Caco-2 (cell line): ENCODE results near the gene MSN. TPM values are rescaled to one million over a fixed set of nuclear protein-coding genes. Genes with fewer than 3 reads are reported as not detected.

ENCODE experiments used
- BruUV-seq: library from RNA; stranded (reverse); fragments of 400-500 nt; replicated peaks from 2 replicates; lab custom pipeline; 2021; lab: Mats Ljungman, UMichigan
- CTCF ChIA-PET: fragments of 300-600 bp; sonication (Branson Sonifier 250); formaldehyde crosslinking; loops from one replicate; lab custom pipeline; 2022; ENCODE audit warnings: antibody characterized with exemption; lab: Charles Lee
- POLR2A ChIA-PET: fragments of 300-600 bp; sonication (Branson Sonifier 250); formaldehyde crosslinking; loops from one replicate; lab custom pipeline; 2022; ENCODE audit warnings: antibody characterized with exemption; lab: Charles Lee
- DNase-seq, 2 experiments: peaks; one replicate each; pipeline versions ENCODE4 v3.0.0 to v3.0.0-alpha.2; 2020 to 2022
- H3K27me3 ChIP-seq: replicated peaks from 2 replicates; pipeline ENCODE4 v1.6.0; 2011; ENCODE audit warnings: low read length; ENCODE audit not compliant: control insufficient read depth, insufficient read depth
- H3K36me3 ChIP-seq: 2 replicates; pipeline ENCODE4 v1.5.1; 2011; ENCODE audit warnings: low read length; ENCODE audit not compliant: control insufficient read depth, insufficient read depth
- H3K4me1 ChIP-seq: fragments of 250-450 bp; sonication (Bioruptor Pico); 2 replicates; pipeline ENCODE4 v1.5.1; 2020; ENCODE audit warnings: mild to moderate bottlenecking
- H3K4me3 ChIP-seq: 2 replicates; pipeline ENCODE4 v1.5.1; 2011; ENCODE audit warnings: low read depth, mild to moderate bottlenecking, control low read depth, low read length
- H3K9me3 ChIP-seq: fragments of 250-450 bp; sonication (Bioruptor Pico); 2 replicates; pipeline ENCODE4 v1.5.1; 2020; ENCODE audit warnings: mild to moderate bottlenecking, moderate library complexity
- H3K27ac Mint-ChIP-seq: one replicate; pipeline ENCODE4 v1.8.0; 2022; ENCODE audit warnings: mixed read lengths; ENCODE audit not compliant: unreplicated experiment
- H3K27me3 Mint-ChIP-seq: one replicate; pipeline ENCODE4 v1.8.0; 2022; ENCODE audit warnings: mixed read lengths; ENCODE audit not compliant: insufficient read depth, unreplicated experiment
- H3K36me3 Mint-ChIP-seq: one replicate; pipeline ENCODE4 v1.8.0; 2022; ENCODE audit warnings: mild to moderate bottlenecking, mixed read lengths; ENCODE audit not compliant: insufficient read depth, unreplicated experiment
- H3K4me1 Mint-ChIP-seq: one replicate; pipeline ENCODE4 v1.8.0; 2022; ENCODE audit warnings: low read depth, mixed read lengths; ENCODE audit not compliant: unreplicated experiment
- H3K4me3 Mint-ChIP-seq: one replicate; pipeline ENCODE4 v1.8.0; 2022; ENCODE audit warnings: mild to moderate bottlenecking, moderate library complexity, mixed read lengths; ENCODE audit not compliant: unreplicated experiment
- H3K9me3 Mint-ChIP-seq: one replicate; pipeline ENCODE4 v1.8.0; 2022; ENCODE audit warnings: mixed read lengths; ENCODE audit not compliant: unreplicated experiment
- CTCF ChIP-seq, 2 experiments: fragments of 200-600 bp in 1 of 2; IDR thresholded peaks; 1 replicate in 1 of 2; 2 replicates in 1 of 2; pipeline versions ENCODE4 v1.5.1 to v1.8.0; 2011 to 2022; ENCODE audit warnings: antibody characterized with exemption in 1 of 2, control low read depth in 1 of 2, inconsistent platforms in 1 of 2, low read depth in 1 of 2, low read length in 1 of 2, mild to moderate bottlenecking in 1 of 2, moderate library complexity in 1 of 2; ENCODE audit not compliant: insufficient read depth in 1 of 2, severe bottlenecking in 1 of 2, unreplicated experiment in 1 of 2
- intact Hi-C: fragments of 100-400 bp; cut with micrococcal nuclease; formaldehyde crosslinking; loops from one replicate; pipeline ENCODE4 v1.10.0; 2022; ENCODE audit not compliant: unreplicated experiment
- total RNA-seq: library from RNA; stranded (reverse); gene quantifications from 2 replicates; pipeline ENCODE4 v1.2.3, GENCODE V29; 2022

MSN gene
- total RNA-seq, 1 experiment from 2014 or later: 0.07 TPM

GRCh38 chrX:65671966-65672365 is 4.5 kb downstream of the MSN start:
- Histone ChIP-seq H3K36me3 (no peaks in the 10 kb centered on the region), H3K4me1 (no peaks in the 10 kb centered on the region), H3K4me3 (no peak overlapping the region), H3K27me3 (no peaks in the 10 kb centered on the region), H3K9me3 (no peaks in the 10 kb centered on the region)
- no peaks in the 10 kb centered on the region for H3K9me3 Mint-ChIP-seq
- DNase-seq: no peak
- no peak overlapping the region for H3K4me3 Mint-ChIP-seq
- intact Hi-C loops: no loop called here
- no TSS peak for BruUV-seq
- H3K27ac Mint-ChIP-seq: no peak overlapping the region
- ChIA-PET POLR2A (no interaction called here), CTCF (no interaction called here)
- H3K4me1 Mint-ChIP-seq: no peaks in the 10 kb centered on the region
- no peaks in the 10 kb centered on the region for H3K36me3 Mint-ChIP-seq
- TF ChIP-seq CTCF (IDR thresholded peaks at IDR 0.05; ENCODE audit: insufficient read depth in 1 of 2, low read depth in 1 of 2, low read length in 1 of 2, severe bottlenecking in 1 of 2, unreplicated experiment in 1 of 2): no peak
- no peaks in the 10 kb centered on the region for H3K27me3 Mint-ChIP-seq

GRCh38 chrX:65673857-65674203 is 6.4 kb downstream of the MSN start:
- H3K27ac Mint-ChIP-seq: no peak overlapping the region
- Histone ChIP-seq H3K36me3 (no peaks in the 10 kb centered on the region), H3K27me3 (no peaks in the 10 kb centered on the region), H3K4me1 (no peaks in the 10 kb centered on the region), H3K4me3 (no peak overlapping the region), H3K9me3 (no peaks in the 10 kb centered on the region)
- no peak for TF ChIP-seq CTCF (IDR thresholded peaks at IDR 0.05; ENCODE audit: insufficient read depth in 1 of 2, low read depth in 1 of 2, low read length in 1 of 2, severe bottlenecking in 1 of 2, unreplicated experiment in 1 of 2)
- intact Hi-C loops: no loop called here
- H3K9me3 Mint-ChIP-seq: no peaks in the 10 kb centered on the region
- ChIA-PET POLR2A (no interaction called here), CTCF (no interaction called here)
- DNase-seq: no peak
- no TSS peak for BruUV-seq
- no peaks in the 10 kb centered on the region for H3K4me1 Mint-ChIP-seq
- H3K27me3 Mint-ChIP-seq: no peaks in the 10 kb centered on the region
- H3K36me3 Mint-ChIP-seq: no peaks in the 10 kb centered on the region
- H3K4me3 Mint-ChIP-seq: no peak overlapping the region

- no peak for DNase-seq
- no peaks in the 10 kb centered on the region for H3K36me3 ChIP-seq
- ChIA-PET CTCF (no interaction called here), POLR2A (no interaction called here)
- no peaks in the 10 kb centered on the region for H3K27me3 Mint-ChIP-seq
- no peak for TF ChIP-seq CTCF (IDR thresholded peaks at IDR 0.05; ENCODE audit: insufficient read depth in 1 of 2, low read depth in 1 of 2, low read length in 1 of 2, severe bottlenecking in 1 of 2, unreplicated experiment in 1 of 2)
- H3K4me1 ChIP-seq: no peaks in the 10 kb centered on the region
- no peaks in the 10 kb centered on the region for H3K9me3 ChIP-seq
- no peaks in the 10 kb centered on the region for H3K36me3 Mint-ChIP-seq
- intact Hi-C loops: no loop called here
- H3K9me3 Mint-ChIP-seq: no peaks in the 10 kb centered on the region
- H3K27me3 ChIP-seq: no peaks in the 10 kb centered on the region
- H3K4me1 Mint-ChIP-seq: no peaks in the 10 kb centered on the region
- H3K4me3 Mint-ChIP-seq: no peak overlapping the region
- no peak overlapping the region for H3K27ac Mint-ChIP-seq
- no TSS peak for BruUV-seq
- H3K4me3 ChIP-seq: no peak overlapping the region
Measured at GRCh38 chrX:65674204-65674893, 6.9 kb downstream of the MSN start.
